Measurements from ENCODE around the gene ZSCAN21.

- TF ChIP-seq BACH2 (CRISPR knock-in tag; IDR thresholded peaks at IDR 0.05; ENCODE audit: borderline replicate concordance), result no peak
- TF ChIP-seq ARNTL (CRISPR knock-in tag; IDR thresholded peaks at IDR 0.05; ENCODE audit: borderline replicate concordance, low read depth), result no peak
- TF ChIP-seq ZFP3 (CRISPR knock-in tag; IDR thresholded peaks at IDR 0.05), result no peak
- TF ChIP-seq, protein P1, sequence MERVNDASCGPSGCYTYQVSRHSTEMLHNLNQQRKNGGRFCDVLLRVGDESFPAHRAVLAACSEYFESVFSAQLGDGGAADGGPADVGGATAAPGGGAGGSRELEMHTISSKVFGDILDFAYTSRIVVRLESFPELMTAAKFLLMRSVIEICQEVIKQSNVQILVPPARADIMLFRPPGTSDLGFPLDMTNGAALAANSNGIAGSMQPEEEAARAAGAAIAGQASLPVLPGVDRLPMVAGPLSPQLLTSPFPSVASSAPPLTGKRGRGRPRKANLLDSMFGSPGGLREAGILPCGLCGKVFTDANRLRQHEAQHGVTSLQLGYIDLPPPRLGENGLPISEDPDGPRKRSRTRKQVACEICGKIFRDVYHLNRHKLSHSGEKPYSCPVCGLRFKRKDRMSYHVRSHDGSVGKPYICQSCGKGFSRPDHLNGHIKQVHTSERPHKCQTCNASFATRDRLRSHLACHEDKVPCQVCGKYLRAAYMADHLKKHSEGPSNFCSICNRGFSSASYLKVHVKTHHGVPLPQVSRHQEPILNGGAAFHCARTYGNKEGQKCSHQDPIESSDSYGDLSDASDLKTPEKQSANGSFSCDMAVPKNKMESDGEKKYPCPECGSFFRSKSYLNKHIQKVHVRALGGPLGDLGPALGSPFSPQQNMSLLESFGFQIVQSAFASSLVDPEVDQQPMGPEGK (CRISPR knock-in tag; IDR thresholded peaks at IDR 0.05; ENCODE audit: borderline replicate concordance), result no peak
Observed at GRCh38 chr7:100053215-100053614, 3.6 kb downstream of the ZSCAN21 start.
